GM12892 (cell line): ENCODE results near the gene KLF6.

Source experiments
- DNase-seq: peaks from one replicate; pipeline ENCODE4 v3.0.0; 2011; ENCODE audit not compliant: insufficient read length
- FAIRE-seq: peaks from 2 replicates; lab custom pipeline; 2011; peaks lifted over from hg19 to GRCh38; lab: Jason Lieb, UNC
- POLR2A ChIP-seq: IDR thresholded peaks from 2 replicates; pipeline ENCODE4 v1.6.1; 2011; ENCODE audit warnings: low read depth, low read length, control low read depth
- POLR2AphosphoS5 ChIP-seq: IDR thresholded peaks from 2 replicates; pipeline ENCODE4 v1.6.1; 2011; ENCODE audit warnings: low read depth, low read length, control low read depth
- TAF1 ChIP-seq: IDR thresholded peaks from 2 replicates; pipeline ENCODE4 v1.6.1; 2011; ENCODE audit warnings: low read depth, mild to moderate bottlenecking, control low read depth, low read length, borderline replicate concordance

Gene KLF6

GRCh38 chr10:3766046-3766756, 18.8 kb downstream of the KLF6 start:
- DNase-seq (no peak), FAIRE-seq (no peak)

GRCh38 chr10:3765146-3765545, 19.9 kb downstream of the KLF6 start:
- FAIRE-seq (no peak), DNase-seq (no peak)
- TF ChIP-seq TAF1 = no peak
- no peak for TF ChIP-seq POLR2A
- no peak for TF ChIP-seq POLR2AphosphoS5

More at GRCh38 chr10:3766046-3766756, 18.8 kb downstream of the KLF6 start:
- TF ChIP-seq POLR2AphosphoS5 = no peak
- no peak for TF ChIP-seq POLR2A
- no peak for TF ChIP-seq TAF1

- TF ChIP-seq POLR2A (no peak), TAF1 (no peak), POLR2AphosphoS5 (no peak)
- no peak for FAIRE-seq
- no peak for DNase-seq
Observed at GRCh38 chr10:3764626-3765112, 20.3 kb downstream of the KLF6 start.

GRCh38 chr10:3763852-3764625, 21.0 kb downstream of the KLF6 start:
- FAIRE-seq (no peak), DNase-seq (no peak)
- TF ChIP-seq POLR2AphosphoS5 = no peak
- TF ChIP-seq TAF1 = no peak
- no peak for TF ChIP-seq POLR2A

- FAIRE-seq (no peak), DNase-seq (no peak)
- no peak for TF ChIP-seq POLR2AphosphoS5
Observed at GRCh38 chr10:3763035-3763456, 22.0 kb downstream of the KLF6 start.

- no peak for TF ChIP-seq TAF1
- FAIRE-seq (no peak), DNase-seq (no peak)
Observed at GRCh38 chr10:3762309-3762708, 22.7 kb downstream of the KLF6 start.

- FAIRE-seq (no peak), DNase-seq (no peak)
- no peak for TF ChIP-seq POLR2AphosphoS5
- no peak for TF ChIP-seq TAF1
- TF ChIP-seq POLR2A = no peak
Observed at GRCh38 chr10:3761904-3762303, 23.1 kb downstream of the KLF6 start.

GRCh38 chr10:3761021-3761686, 23.9 kb downstream of the KLF6 start:
- no peak for TF ChIP-seq TAF1
- no peak for TF ChIP-seq POLR2AphosphoS5
- no peak for TF ChIP-seq POLR2A
- FAIRE-seq (peak; percentile 40), DNase-seq (no peak)

- FAIRE-seq (no peak), DNase-seq (no peak)
- TF ChIP-seq POLR2A (no peak), POLR2AphosphoS5 (no peak), TAF1 (no peak)
Observed at GRCh38 chr10:3760083-3760482, 24.9 kb downstream of the KLF6 start.

- FAIRE-seq (no peak), DNase-seq (no peak)
- TF ChIP-seq POLR2A (no peak), POLR2AphosphoS5 (no peak), TAF1 (no peak)
Observed at GRCh38 chr10:3759397-3759796, 25.6 kb downstream of the KLF6 start.

- TF ChIP-seq POLR2A = no peak
- TF ChIP-seq TAF1 = no peak
- no peak for TF ChIP-seq POLR2AphosphoS5
- DNase-seq (no peak), FAIRE-seq (peak; percentile 68)
Observed at GRCh38 chr10:3758491-3758970, 26.5 kb downstream of the KLF6 start.
